Brain microvascular endothelial cell (primary cell): ENCODE data around the gene CNNM1.

Experiments
- DNase-seq: peaks from one replicate; pipeline ENCODE4 v3.0.0-alpha.2; 2020
- H3K27ac ChIP-seq: fragments of 250-450 bp; sonication (Bioruptor Pico); 2 replicates; pipeline ENCODE4 v1.5.1; 2020; ENCODE audit warnings: mild to moderate bottlenecking, moderate library complexity
- H3K27me3 ChIP-seq: fragments of 250-450 bp; sonication (Bioruptor Pico); replicated peaks from 2 replicates; pipeline ENCODE4 v1.5.1; 2020; ENCODE audit warnings: mild to moderate bottlenecking
- H3K36me3 ChIP-seq: fragments of 250-450 bp; sonication (Bioruptor Pico); replicated peaks from 2 replicates; pipeline ENCODE4 v1.5.1; 2020; ENCODE audit warnings: mild to moderate bottlenecking
- H3K4me3 ChIP-seq: 2 replicates; pipeline ENCODE4 v1.5.1; 2011; ENCODE audit warnings: low read depth, mild to moderate bottlenecking, control low read depth, low read length, moderate library complexity
- in situ Hi-C: cut with HindIII; loops from 2 replicates; pipeline ENCODE4 v1.10.0; 2017; ENCODE audit warnings: low sequenced_read_pairs, low pct_ligation_motif_present
- TF ChIP-seq, protein P1 (sequence below): IDR thresholded peaks from 2 replicates; pipeline ENCODE4 v1.5.1; 2011; ENCODE audit warnings: low read depth, mild to moderate bottlenecking, moderate library complexity, low read length, control low read depth, inconsistent platforms; ENCODE audit errors: missing control alignments

Gene CNNM1

DNA sequence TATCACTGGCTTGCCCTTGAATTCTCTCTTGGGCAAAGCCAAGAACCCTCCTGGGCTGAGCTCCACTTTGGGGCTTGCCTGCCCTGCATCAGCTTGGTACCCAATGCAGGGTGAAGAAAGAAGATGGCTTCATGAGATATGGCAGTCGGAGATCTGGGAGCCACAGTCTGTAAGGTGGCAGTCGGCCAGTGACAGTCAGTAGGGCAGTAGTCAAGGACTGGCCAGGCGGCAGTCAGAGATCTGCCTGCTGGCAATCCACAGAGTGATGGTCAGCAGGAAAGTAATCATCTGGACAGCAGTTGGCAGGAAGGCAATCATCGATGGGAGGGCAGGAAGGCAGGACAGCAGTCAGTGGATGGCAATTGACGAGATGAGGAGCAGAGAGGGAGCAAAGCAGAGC lies 32.6 kb upstream of the CNNM1 start:
- TF ChIP-seq, protein P1, sequence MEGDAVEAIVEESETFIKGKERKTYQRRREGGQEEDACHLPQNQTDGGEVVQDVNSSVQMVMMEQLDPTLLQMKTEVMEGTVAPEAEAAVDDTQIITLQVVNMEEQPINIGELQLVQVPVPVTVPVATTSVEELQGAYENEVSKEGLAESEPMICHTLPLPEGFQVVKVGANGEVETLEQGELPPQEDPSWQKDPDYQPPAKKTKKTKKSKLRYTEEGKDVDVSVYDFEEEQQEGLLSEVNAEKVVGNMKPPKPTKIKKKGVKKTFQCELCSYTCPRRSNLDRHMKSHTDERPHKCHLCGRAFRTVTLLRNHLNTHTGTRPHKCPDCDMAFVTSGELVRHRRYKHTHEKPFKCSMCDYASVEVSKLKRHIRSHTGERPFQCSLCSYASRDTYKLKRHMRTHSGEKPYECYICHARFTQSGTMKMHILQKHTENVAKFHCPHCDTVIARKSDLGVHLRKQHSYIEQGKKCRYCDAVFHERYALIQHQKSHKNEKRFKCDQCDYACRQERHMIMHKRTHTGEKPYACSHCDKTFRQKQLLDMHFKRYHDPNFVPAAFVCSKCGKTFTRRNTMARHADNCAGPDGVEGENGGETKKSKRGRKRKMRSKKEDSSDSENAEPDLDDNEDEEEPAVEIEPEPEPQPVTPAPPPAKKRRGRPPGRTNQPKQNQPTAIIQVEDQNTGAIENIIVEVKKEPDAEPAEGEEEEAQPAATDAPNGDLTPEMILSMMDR, result no peak
- Histone ChIP-seq H3K4me3 (no peak overlapping the region), H3K36me3 (no peaks in the 10 kb centered on the region), H3K27me3 (no peaks in the 10 kb centered on the region), H3K27ac (no peak overlapping the region)
- no peak for DNase-seq
- in situ Hi-C loops, result no loop called here

DNA sequence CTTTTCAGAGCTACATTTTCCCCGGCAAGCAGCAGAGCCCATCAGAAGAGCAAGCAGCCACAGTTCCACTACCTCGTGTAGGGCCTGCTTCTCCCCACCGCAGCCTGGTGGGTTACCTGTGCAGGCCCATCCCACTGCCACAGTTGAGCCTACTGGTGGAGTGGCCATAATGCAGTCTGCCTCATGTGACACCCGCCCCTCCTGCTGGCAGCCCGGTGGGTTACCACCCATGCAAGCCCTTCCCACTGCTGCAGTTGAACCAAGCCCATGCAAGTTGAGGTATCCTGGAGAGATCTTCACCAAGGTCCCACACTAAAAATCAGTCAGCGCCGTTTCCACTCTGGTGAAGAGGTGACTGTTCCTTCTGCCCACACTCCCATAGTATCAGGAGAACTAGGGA lies 32.1 kb upstream of the CNNM1 start:
- H3K36me3 ChIP-seq, result no peaks in the 10 kb centered on the region
- H3K27ac ChIP-seq, result no peak overlapping the region
- H3K4me3 ChIP-seq, result no peak overlapping the region
- in situ Hi-C loops, result no loop called here
- TF ChIP-seq, protein P1, result no peak
- no peak for DNase-seq
- H3K27me3 ChIP-seq, result no peaks in the 10 kb centered on the region

DNA sequence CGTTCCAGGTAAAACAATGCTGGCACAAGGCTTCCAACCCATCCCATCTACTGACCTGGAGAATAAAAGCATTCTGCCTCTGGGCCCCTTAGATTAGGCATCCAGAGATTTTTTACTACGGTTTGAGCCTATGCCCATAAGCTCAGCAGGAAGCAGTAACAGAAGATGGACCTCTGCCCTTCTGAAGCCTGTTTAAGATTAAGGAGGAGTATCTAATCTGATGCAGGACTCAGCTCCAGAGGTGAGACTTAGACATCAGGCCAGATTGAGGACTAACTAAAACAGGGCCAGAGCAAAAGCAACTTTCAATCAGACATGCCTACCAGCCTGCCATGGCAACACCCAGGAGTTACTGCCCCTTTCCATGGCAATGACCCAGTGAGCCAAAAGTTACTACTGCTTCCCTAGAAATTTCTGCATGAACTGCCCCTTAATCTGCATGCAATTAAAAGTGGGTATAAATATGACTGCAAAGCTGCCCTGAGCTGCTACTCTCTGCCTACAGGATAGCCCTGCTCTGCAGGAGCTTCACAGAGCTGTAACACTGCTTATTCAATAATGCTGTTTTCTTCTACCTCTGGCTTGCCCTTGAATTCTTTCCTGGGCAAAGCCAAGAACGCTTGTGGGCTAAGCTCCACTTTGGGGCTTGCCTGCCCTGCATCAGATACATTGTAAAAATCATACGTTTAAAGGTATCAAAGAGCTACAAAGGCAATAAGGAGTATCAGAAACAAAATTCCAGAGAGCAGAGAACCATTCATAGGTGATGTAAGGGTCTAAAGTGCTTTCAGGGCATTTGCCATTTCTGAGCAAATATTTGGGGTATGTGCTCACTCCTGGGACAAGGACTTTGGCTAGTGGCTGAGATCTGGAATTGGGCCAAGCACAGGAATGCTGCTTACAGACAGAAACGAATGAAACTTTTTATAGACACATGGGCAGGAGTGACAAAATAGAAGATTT lies 25.0 kb upstream of the CNNM1 start:
- no peak for DNase-seq
- TF ChIP-seq, protein P1, result no peak
- Histone ChIP-seq H3K36me3 (no peaks in the 10 kb centered on the region), H3K27me3 (no peaks in the 10 kb centered on the region), H3K4me3 (no peak overlapping the region), H3K27ac (no peak overlapping the region)
- in situ Hi-C loops, result no loop called here

- TF ChIP-seq, protein P1, result no peak
Observed at GRCh38 chr10:99304862-99305229, 24.3 kb upstream of the CNNM1 start.

GRCh38 chr10:99312501-99312900 lies 16.7 kb upstream of the CNNM1 start:
- in situ Hi-C loops, result no loop called here
- Histone ChIP-seq H3K36me3 (no peaks in the 10 kb centered on the region), H3K27me3 (no peaks in the 10 kb centered on the region), H3K4me3 (no peak overlapping the region), H3K27ac (no peak overlapping the region)
- no peak for DNase-seq
- TF ChIP-seq, protein P1, result no peak

More at GRCh38 chr10:99304862-99305229, 24.3 kb upstream of the CNNM1 start:
- Histone ChIP-seq H3K27ac (no peak overlapping the region), H3K27me3 (no peaks in the 10 kb centered on the region), H3K36me3 (no peaks in the 10 kb centered on the region), H3K4me3 (no peak overlapping the region)
- in situ Hi-C loops, result no loop called here
- no peak for DNase-seq
